T1000 (cell line): ENCODE data around the gene NBL1.

Experiments used
- DNase-seq: peaks from one replicate; lab custom pipeline; 2025; ENCODE audit warnings: mixed read lengths; lab: John Stamatoyannopoulos, UW

Gene NBL1

GRCh38 chr1:19670787-19671186 lies 26.7 kb downstream of the NBL1 start:
- no peak for DNase-seq

DNA sequence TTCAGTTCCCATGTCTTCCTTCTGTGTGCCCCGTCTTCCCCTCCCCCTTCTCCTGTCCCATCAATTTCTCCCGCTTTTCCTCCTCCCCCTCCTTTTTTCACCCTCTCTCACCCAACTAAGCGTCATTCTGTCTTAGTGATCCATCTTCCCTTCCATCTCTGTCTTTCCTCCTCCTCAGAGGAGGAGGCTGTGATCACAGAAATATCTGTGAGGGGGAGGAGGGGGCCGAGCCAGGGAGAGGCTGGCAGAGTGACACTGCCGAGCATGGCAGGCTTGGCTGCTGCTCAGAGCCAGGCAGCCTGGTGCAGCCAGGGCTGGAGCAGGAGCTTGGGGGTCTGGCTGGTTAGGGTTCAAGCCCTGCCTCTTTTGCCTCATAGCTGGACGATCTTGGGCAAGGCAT lies 28.1 kb downstream of the NBL1 start:
- DNase-seq = no peak

- no peak for DNase-seq
These were observed 31.7 kb downstream of the NBL1 start for GRCh38 chr1:19675797-19676196.

- DNase-seq = peak; percentile 33
These were observed 32.4 kb downstream of the NBL1 start for GRCh38 chr1:19676438-19676922.

GRCh38 chr1:19678493-19678892 lies 34.4 kb downstream of the NBL1 start:
- DNase-seq = no peak

- no peak for DNase-seq
These were observed 34.9 kb downstream of the NBL1 start for GRCh38 chr1:19678931-19679453.

DNA sequence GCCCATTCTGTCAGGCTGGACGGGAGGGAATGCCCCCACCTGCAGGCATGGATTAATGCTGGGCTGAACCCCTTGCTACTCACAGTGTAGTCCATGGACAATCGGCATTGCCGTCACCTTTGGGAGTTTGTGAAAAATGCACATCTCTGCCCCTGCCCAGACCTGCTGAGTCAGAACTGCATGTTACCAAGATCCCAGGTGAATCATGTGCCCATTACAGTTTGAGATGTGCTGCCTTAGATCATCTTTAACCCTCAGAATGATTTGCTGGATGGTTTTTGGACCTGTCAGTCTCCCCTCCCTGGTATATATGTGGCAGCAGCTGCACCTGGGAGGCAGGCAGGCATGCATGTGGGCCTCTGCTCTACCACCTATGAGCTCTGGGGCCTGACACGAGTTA lies 35.6 kb downstream of the NBL1 start:
- DNase-seq = no peak

- DNase-seq = no peak
These were observed 36.5 kb downstream of the NBL1 start for GRCh38 chr1:19680644-19681043.

- DNase-seq = peak; percentile 11
These were observed 38.1 kb downstream of the NBL1 start for GRCh38 chr1:19682257-19682656.

GRCh38 chr1:19682901-19683300 lies 38.8 kb downstream of the NBL1 start:
- DNase-seq = no peak

DNA sequence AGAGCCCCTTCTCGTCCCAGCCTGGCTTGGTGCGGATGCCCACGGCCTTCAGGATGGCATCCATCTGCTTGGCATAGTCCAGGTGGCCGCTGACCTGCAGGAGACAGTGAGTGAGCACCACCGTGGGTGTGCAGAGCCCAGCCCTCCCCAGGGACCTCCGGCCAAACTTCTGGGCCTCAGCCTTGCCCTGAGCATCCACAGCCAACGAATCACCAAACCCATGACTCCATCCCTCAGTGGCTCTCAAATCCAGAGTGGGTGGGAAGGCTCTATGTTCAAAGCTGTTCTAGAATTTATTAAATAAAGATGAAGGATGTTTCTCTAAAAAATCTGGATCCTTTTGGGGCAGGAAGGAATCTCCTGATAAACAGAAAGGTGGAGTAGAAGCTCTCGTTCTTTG lies 39.2 kb downstream of the NBL1 start:
- no peak for DNase-seq

GRCh38 chr1:19684677-19685076 lies 40.6 kb downstream of the NBL1 start:
- DNase-seq = no peak

DNA sequence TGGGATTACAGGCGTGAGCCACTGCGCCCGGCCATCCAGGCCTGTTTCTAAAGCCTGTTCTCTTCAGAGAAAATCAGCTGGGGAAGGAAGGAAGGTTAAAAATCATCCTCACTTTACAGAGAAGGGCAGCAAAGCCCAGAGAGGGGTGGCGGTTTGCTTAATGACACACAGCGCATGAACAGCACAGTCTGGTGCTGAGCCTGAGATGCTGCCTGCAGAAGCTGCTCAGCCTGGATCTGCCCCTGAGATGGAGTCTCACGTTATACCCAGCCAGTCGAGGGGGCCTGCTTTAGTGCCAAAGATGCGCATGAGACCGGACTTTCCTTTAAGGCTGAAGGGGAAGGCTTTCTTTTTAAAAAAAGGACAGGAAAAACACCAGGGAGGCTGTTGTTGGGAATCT lies 41.9 kb downstream of the NBL1 start:
- DNase-seq = no peak

- DNase-seq = no peak
These were observed 43.3 kb downstream of the NBL1 start for GRCh38 chr1:19687414-19687813.

DNA sequence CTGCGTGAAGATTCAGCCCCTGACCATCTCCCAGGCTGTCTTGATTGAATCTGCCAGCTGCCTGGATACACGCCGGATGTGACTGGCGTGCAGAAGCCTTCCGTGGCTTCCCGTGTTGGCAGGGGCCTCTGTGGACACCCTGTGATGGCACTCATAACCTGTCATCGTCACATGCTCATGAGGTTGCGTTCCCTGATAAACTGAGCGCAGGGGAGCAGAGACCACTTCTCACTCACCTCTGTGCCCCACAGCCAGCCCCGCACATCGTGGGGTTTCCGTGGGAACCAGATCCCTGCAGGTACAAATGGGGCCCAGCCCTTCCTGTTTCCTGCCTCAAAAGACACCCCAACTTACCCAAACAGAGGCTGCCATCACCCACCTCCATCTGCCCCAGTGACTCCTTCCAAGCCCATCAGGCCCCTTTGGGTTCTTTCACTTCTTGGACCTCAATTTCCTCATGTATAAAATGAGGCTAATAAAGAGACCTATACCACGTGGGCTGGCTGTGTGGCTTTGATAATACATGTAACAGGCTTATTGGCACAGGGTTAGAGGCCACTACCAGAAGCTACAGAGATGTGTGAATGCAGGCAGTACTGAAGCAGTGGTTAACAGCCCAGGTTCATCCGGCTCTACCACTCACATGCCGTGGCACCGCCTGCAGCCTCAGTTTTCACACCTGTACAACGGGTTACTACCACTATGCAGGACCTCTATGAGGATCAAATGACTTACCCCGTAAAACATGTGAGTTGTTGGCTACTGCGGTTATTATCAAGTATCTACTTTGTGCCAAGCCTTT lies 44.1 kb downstream of the NBL1 start:
- no peak for DNase-seq

DNA sequence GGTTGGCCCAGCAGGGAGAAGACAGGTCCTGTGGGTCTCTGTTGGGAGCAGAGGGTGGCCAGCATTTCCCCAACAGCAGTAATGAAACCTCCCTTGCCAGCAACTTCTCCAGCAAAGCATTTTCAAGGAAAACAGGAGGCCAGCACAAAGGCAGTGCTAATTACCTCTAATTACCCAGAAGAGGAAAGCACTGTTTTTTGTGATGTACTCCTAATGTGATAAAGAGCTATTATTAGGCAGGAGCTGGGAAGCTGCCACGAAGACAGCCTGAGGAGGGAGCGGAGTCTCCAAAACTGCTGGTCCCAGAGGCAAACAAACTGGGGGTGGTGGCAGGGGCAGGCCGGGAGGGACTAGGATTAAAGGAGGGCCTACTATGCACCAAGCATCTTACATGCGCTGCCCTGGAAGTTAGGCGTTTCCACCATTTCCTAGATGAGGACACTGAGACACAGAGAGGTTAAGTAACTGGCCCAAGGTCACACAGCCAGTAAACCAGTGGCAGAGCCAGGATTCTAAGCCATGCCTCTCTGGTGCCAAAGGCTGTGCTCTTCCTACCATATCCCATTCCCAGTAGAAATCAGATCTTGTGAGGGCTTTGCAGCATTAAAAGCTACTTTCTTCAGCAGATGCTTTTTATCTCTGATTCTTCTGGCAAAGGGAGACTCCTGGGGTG lies 45.1 kb downstream of the NBL1 start:
- no peak for DNase-seq

GRCh38 chr1:19689856-19690255 lies 45.7 kb downstream of the NBL1 start:
- no peak for DNase-seq

- DNase-seq = no peak
These were observed 46.2 kb downstream of the NBL1 start for GRCh38 chr1:19690342-19690741.

GRCh38 chr1:19694298-19694697 lies 50.2 kb downstream of the NBL1 start:
- DNase-seq = no peak

- no peak for DNase-seq
These were observed 51.7 kb downstream of the NBL1 start for GRCh38 chr1:19695772-19696171.

DNA sequence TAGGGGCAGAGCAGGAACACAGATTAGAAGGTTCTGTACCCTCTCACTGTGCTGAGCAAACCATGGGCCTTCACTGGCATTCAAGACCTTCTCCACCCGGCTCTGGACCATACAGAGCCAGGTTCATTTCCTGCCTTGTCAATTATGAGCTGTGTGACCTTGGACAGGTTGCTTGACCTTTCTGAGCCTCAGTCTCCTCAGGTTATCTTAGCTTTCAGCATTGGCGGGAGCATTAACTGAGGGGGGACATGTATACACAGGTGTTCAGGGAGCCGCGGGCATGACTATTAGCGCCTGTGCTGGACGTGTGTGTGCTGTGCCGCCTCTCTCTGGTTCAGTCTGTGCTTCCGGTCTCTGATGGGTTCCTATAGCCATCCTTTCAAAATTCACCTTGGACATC lies 52.7 kb downstream of the NBL1 start:
- DNase-seq = no peak

GRCh38 chr1:19698181-19698580 lies 54.1 kb downstream of the NBL1 start:
- DNase-seq = no peak

- no peak for DNase-seq
These were observed 56.1 kb downstream of the NBL1 start for GRCh38 chr1:19700079-19700777.
